Measurements from ENCODE around the gene GDPGP1. TPM values are rescaled to one million over a fixed set of nuclear protein-coding genes. Genes with fewer than 3 reads are reported as not detected.
A peak's percentile ranks its signal among the peaks of the same experiment; 100 is the strongest.

Gene GDPGP1
- polyA plus RNA-seq, 1 donor (not counting 4 experiments of a cell fraction or from before 2014, with no cell fraction given), result 0.92 TPM

- Histone ChIP-seq H3K27ac (ENCODE audit: control insufficient read depth, insufficient read depth, low read length) (no peak within 1 kb of the TSS), H3K27me3 (ENCODE audit: control insufficient read depth, extremely low read depth, insufficient read depth, low read length) (no peaks in the 10 kb centered on the region), H4K20me1 (ENCODE audit: control insufficient read depth, extremely low read depth, insufficient read depth, low read length) (no peaks in the 10 kb centered on the region), H3K36me3 (ENCODE audit: control insufficient read depth in 2 of 2, extremely low read depth in 1 of 2, insufficient read depth in 2 of 2, low read length in 2 of 2) (no peaks in the 10 kb centered on the region), H3K79me2 (ENCODE audit: control insufficient read depth, insufficient read depth, low read length) (no peaks in the 10 kb centered on the region), H3K9me3 (ENCODE audit: control insufficient read depth, low read depth, low read length) (no peaks in the 10 kb centered on the region), H3K4me2 (ENCODE audit: control insufficient read depth, extremely low read depth, insufficient read depth, low read depth, low read length) (peak within 1 kb of the TSS; percentile 89), H2AFZ (ENCODE audit: control insufficient read depth, low read length) (peak within 1 kb of the TSS; percentile 90), H3K4me3 (ENCODE audit: control insufficient read depth in 2 of 3, extremely low read depth in 1 of 3, insufficient read depth in 2 of 3, low read depth in 1 of 3, low read length in 3 of 3) (peak within 1 kb of the TSS; percentile 48 to 68 (median 65)), H3K4me1 (ENCODE audit: control insufficient read depth, extremely low read depth, insufficient read depth, low read length) (no peaks in the 10 kb centered on the region), H3K9ac (ENCODE audit: control insufficient read depth, extremely low read depth, insufficient read depth, low read length) (peak within 1 kb of the TSS; percentile 71), H3K9me1 (ENCODE audit: control insufficient read depth, extremely low read depth, insufficient read depth, low read length) (no peaks in the 10 kb centered on the region)
- FAIRE-seq (no peak), DNase-seq (ENCODE audit: low read depth, low spot score) (no peak)
- TF ChIP-seq EZH2 (IDR thresholded peaks at IDR 0.05; ENCODE audit: low read length) (no peak), CTCF (optimal IDR thresholded peaks at IDR 0.05 in 1 of 3, IDR thresholded peaks at IDR 0.05 in 1 of 3, conservative IDR thresholded peaks at IDR 0.05 in 1 of 3; ENCODE audit: extremely low read depth in 1 of 3, insufficient read depth in 2 of 3, low read length in 3 of 3) (no peak)
- dilution Hi-C loops (cut with MboI; ENCODE audit: extremely low pct_ligation_motif_present, low sequenced_read_pairs), result no loop called here
Measured at GRCh38 chr15:90249203-90249863, 15.3 kb downstream of the GDPGP1 start, which contains the start of gene TTLL13. TSS of gene TTLL13 (plus strand) at chr15:90249556. CDS start at chr15:90250631, 1,075 bp downstream.

- H3K27me3 ChIP-seq (ENCODE audit: control insufficient read depth, extremely low read depth, insufficient read depth, low read length), result peaks cover 3% of the 10 kb centered on the region
- peaks cover 14% of the 10 kb centered on the region for H3K4me1 ChIP-seq (ENCODE audit: control insufficient read depth, extremely low read depth, insufficient read depth, low read length)
- dilution Hi-C loops (cut with MboI; ENCODE audit: extremely low pct_ligation_motif_present, low sequenced_read_pairs), result no loop called here
- DNase-seq (ENCODE audit: low read depth, low spot score), result no peak
- H2AFZ ChIP-seq (ENCODE audit: control insufficient read depth, low read length), result no peak overlapping the region
- no peaks in the 10 kb centered on the region for H3K9me3 ChIP-seq (ENCODE audit: control insufficient read depth, low read depth, low read length)
- TF ChIP-seq EZH2 (IDR thresholded peaks at IDR 0.05; ENCODE audit: low read length), result no peak
- no peak for TF ChIP-seq CTCF (optimal IDR thresholded peaks at IDR 0.05 in 1 of 3, IDR thresholded peaks at IDR 0.05 in 1 of 3, conservative IDR thresholded peaks at IDR 0.05 in 1 of 3; ENCODE audit: extremely low read depth in 1 of 3, insufficient read depth in 2 of 3, low read length in 3 of 3)
- no peak for FAIRE-seq
- no peak overlapping the region for H3K4me3 ChIP-seq (ENCODE audit: control insufficient read depth in 2 of 3, extremely low read depth in 1 of 3, insufficient read depth in 2 of 3, low read depth in 1 of 3, low read length in 3 of 3)
- H4K20me1 ChIP-seq (ENCODE audit: control insufficient read depth, extremely low read depth, insufficient read depth, low read length), result no peaks in the 10 kb centered on the region
- H3K9me1 ChIP-seq (ENCODE audit: control insufficient read depth, extremely low read depth, insufficient read depth, low read length), result no peaks in the 10 kb centered on the region
- no peak overlapping the region for H3K9ac ChIP-seq (ENCODE audit: control insufficient read depth, extremely low read depth, insufficient read depth, low read length)
- H3K36me3 ChIP-seq (ENCODE audit: control insufficient read depth in 2 of 2, extremely low read depth in 1 of 2, insufficient read depth in 2 of 2, low read length in 2 of 2), result no peaks in the 10 kb centered on the region
- H3K27ac ChIP-seq (ENCODE audit: control insufficient read depth, insufficient read depth, low read length), result no peak overlapping the region
- H3K79me2 ChIP-seq (ENCODE audit: control insufficient read depth, insufficient read depth, low read length), result no peaks in the 10 kb centered on the region
- no peak overlapping the region for H3K4me2 ChIP-seq (ENCODE audit: control insufficient read depth, extremely low read depth, insufficient read depth, low read depth, low read length)
Measured at GRCh38 chr15:90257776-90258175, 23.8 kb downstream of the GDPGP1 start.

All from keratinocyte (primary cell).